ENCODE data around the gene GNAT2. TPM values are rescaled to one million over a fixed set of nuclear protein-coding genes. Genes with fewer than 3 reads are reported as not detected.
A peak's percentile ranks its signal among the peaks of the same experiment; 100 is the strongest.

Gene GNAT2
- total and polyA plus RNA-seq, 8 donors, result 0.21 TPM; not detected in 7

- no peak for TF ChIP-seq CTCF (IDR thresholded peaks at IDR 0.05)
- no peak for DNase-seq
- intact Hi-C loops (cut with DNase I), result loop anchor here in 1 of 2 donors (5.0 kb wide), 1 partner anchor 74 kb away; the partner anchor contains the start of gene GNAI3
- H3K27me3 ChIP-seq, result no peaks in the 10 kb centered on the region
- peaks cover 19 to 70% of the 10 kb centered on the region in 2 donors for H3K4me1 ChIP-seq
- H3K9me3 ChIP-seq, result no peaks in the 10 kb centered on the region
- peak overlapping the region; percentile 54 to 89 for H3K4me3 ChIP-seq
- H3K27ac ChIP-seq, result peak overlapping the region in 1 of 2 donors; percentile 95
- no peak for ATAC-seq
- H3K36me3 ChIP-seq, result peaks cover 0 to 15% of the 10 kb centered on the region in 2 donors
Measured at GRCh38 chr1:109621379-109622136, 2.1 kb upstream of the GNAT2 start.

DNA sequence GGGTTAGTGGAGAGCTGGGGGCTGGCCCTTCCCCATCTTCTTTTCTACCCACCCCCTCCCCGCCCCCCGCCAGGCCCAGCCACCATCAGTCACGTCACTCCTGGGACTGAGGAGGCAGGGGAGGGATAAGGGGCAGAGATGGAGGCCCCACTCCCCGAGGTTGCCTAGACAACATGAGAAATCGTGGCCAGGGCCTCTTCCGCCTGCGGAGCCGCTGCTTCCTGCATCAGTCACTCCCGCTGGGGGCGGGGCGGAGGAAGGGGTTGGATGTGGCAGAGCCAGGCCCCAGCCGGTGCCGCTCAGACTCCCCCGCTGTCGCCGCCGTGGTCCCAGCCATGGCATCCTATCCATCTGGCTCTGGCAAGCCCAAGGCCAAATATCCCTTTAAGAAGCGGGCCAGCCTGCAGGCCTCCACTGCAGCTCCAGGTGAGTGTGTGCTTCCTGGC is 1.4 kb upstream of the GNAT2 start:
- no peaks in the 10 kb centered on the region for H3K9me3 ChIP-seq
- DNase-seq, result peak; percentile 84 to 100 (median 96)
- peak overlapping the region; percentile 54 to 89 for H3K4me3 ChIP-seq
- intact Hi-C loops (cut with DNase I), result loop anchor here in 1 of 2 donors (5.0 kb wide), 1 partner anchor 74 kb away; the partner anchor contains the start of gene GNAI3
- H3K27ac ChIP-seq, result peak overlapping the region; percentile 89 to 95
- peaks cover 0 to 8% of the 10 kb centered on the region in 2 donors for H3K36me3 ChIP-seq
- no peak for TF ChIP-seq CTCF (IDR thresholded peaks at IDR 0.05)
- ATAC-seq, result peak; percentile 85
- no peaks in the 10 kb centered on the region for H3K27me3 ChIP-seq
- peaks cover 19 to 77% of the 10 kb centered on the region in 2 donors for H3K4me1 ChIP-seq

DNA sequence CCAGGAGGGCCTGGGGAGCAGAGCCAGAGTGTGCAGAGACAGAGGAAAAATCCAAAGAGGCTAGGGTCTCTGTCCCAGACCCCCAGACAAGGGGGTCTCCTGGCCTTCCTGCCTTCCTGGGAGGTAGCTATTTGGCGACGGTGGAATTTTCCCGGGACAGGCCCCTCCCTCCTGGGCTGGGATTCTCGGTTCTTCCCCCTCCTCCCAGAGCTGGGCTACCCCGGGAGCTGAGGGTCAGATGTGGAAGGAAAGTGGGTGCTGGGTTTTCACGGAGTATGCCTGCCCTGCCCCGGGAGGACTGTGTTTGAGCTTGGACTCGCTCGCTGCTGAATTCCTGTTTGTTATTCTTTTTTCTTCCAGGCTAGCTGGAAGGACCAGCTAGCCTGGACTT is 980 bp upstream of the GNAT2 start:
- H3K4me1 ChIP-seq, result peaks cover 19 to 82% of the 10 kb centered on the region in 2 donors
- DNase-seq (peak in 2 of 4 donors; percentile 57 to 62), ATAC-seq (peak; percentile 58)
- intact Hi-C loops (cut with DNase I), result loop anchor here in 1 of 2 donors (5.0 kb wide), 1 partner anchor 73 kb away; the partner anchor contains the start of gene GNAI3
- H3K36me3 ChIP-seq, result peaks cover 0 to 3% of the 10 kb centered on the region in 2 donors
- H3K4me3 ChIP-seq, result peak overlapping the region; percentile 54 to 89
- no peaks in the 10 kb centered on the region for H3K27me3 ChIP-seq
- H3K9me3 ChIP-seq, result no peaks in the 10 kb centered on the region
- TF ChIP-seq CTCF (IDR thresholded peaks at IDR 0.05), result no peak
- H3K27ac ChIP-seq, result peak overlapping the region; percentile 89 to 95

- H3K36me3 ChIP-seq, result no peaks in the 10 kb centered on the region
- no peak for DNase-seq
- intact Hi-C loops (cut with DNase I), result no loop called here
- no peak for ATAC-seq
- no peak for TF ChIP-seq CTCF (IDR thresholded peaks at IDR 0.05)
- H3K27ac ChIP-seq, result peak overlapping the region; percentile 89 to 95
- no peaks in the 10 kb centered on the region for H3K9me3 ChIP-seq
- H3K4me3 ChIP-seq, result peak overlapping the region; percentile 54 to 89
- H3K27me3 ChIP-seq, result no peaks in the 10 kb centered on the region
- peaks cover 19 to 82% of the 10 kb centered on the region in 2 donors for H3K4me1 ChIP-seq
Measured at GRCh38 chr1:109618661-109619575, 498 bp downstream of the GNAT2 start.

Measured in left lung (tissue), 10 donors.